Superior temporal gyrus (tissue), 1 donor: ENCODE results near the gene RAVER2.
A peak's percentile ranks its signal among the peaks of the same experiment; 100 is the strongest.
"Not testable (repeated sequence)": the region's sequence is repeated elsewhere in the genome, so short reads cannot be mapped to it uniquely, and the experiment has no call there.

Source experiments
- DNase-seq: peaks from one replicate; pipeline ENCODE4 v3.0.0-alpha.2; 2016; ENCODE audit errors: extremely low spot score

The RAVER2 gene

GRCh38 chr1:64814427-64814826, 69.6 kb downstream of the RAVER2 start:
- no peak for DNase-seq

- DNase-seq, result not testable (repeated sequence)
These were observed 72.5 kb downstream of the RAVER2 start for GRCh38 chr1:64817364-64817763.

DNA sequence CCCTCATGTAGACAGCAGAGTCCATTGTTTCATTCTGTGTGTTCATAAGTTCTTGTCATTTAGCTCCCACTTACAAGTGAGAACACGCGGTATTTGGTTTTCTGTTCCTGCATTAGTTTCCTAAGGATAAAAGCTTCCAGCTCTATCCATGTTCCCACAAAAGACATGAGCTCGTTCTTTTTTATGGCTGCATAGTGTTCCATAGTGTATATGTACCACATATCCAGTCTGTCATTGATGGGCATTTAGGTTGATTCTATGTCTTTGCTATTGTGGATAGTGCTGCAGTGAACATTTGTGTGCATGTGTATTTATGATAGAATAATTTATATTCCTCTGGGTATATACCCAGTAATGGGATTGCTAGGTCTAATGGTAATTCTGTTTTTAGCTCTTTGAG, 75.7 kb downstream of the RAVER2 start:
- DNase-seq, result not testable (repeated sequence)

- DNase-seq, result no peak
These were observed 77.7 kb downstream of the RAVER2 start for GRCh38 chr1:64822621-64823020.

GRCh38 chr1:64823691-64824476, 79.0 kb downstream of the RAVER2 start:
- DNase-seq, result peak; percentile 96

GRCh38 chr1:64826991-64827390, 82.1 kb downstream of the RAVER2 start:
- DNase-seq, result no peak

GRCh38 chr1:64828829-64829228, 84.0 kb downstream of the RAVER2 start:
- DNase-seq, result no peak

DNA sequence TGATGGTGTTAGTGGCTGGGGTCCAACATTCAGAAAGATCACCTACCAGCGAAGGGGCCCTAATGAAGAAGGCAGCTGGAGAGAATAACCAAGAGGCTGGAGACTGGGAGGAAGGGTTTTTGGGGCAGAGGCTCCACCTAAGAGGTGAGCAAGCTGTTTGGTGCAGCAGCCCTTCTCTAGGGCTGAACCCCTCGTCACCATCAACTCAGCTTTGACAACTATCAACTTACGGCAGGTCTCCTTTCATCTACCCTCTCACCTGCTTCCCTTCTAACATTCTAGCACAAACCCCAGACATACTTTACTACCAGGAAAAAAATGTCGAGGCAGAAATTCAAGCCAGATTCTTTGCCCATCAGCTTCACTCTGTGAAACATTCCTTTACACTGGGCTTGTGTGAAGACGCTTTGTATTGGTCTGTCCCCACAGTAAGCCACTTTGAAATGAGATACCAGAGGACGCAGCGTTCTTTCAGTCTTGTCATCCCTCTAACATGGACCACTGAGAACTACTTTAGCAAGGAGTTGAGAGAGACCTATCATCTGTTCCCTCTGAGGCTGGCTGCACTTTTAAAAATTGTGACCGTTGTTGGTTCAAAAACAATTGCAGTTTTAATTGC, 84.6 kb downstream of the RAVER2 start:
- DNase-seq, result no peak

DNA sequence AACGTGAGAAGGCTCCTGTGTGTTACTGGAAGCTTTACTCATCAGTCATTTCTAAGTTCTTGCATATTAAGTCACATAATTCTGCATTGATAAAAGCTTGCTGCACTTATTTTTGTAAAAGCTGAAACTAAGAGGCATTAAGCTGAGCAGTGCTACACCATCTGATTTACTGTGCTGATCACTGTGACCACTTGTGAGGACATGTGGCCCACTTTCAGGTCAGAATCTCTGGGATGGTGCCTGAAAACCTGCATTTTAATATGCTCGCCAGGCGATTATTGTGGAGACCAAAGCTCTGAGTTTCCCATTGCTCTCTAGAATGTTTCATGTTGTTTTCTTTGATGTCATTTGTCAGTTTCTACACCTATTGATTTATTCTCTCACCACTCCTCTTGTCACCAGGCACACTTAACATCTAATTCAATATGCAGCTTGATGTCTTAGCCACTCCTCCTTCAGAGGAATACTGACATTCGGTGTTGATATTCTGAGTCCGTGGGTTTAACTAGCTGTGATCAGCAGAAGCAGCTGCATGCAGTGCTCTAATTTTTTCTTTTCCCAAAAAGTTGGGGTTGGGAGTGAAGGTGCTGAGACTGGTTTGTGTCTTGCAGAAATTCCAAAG, 85.3 kb downstream of the RAVER2 start:
- no peak for DNase-seq

DNA sequence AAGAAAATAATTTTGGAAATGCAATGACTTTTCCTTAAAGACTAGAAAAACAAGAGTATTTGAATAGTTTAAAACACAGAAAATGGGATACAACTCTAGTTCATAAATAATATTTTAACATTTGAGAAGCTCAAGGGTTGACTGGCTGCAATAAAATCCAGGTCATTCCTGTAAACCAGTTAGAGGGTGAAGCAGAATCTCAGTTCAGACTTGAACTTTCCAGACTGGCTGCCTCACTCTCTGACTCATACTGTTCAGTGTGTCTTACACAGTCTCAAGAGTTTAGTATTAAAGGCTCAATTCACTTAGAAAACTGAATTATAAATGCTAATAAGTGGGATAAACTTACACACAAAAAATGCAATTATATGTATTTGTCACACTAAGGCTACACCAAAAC, 89.9 kb downstream of the RAVER2 start:
- DNase-seq, result no peak

- DNase-seq, result no peak
These were observed 91.9 kb downstream of the RAVER2 start for GRCh38 chr1:64836802-64837201.

DNA sequence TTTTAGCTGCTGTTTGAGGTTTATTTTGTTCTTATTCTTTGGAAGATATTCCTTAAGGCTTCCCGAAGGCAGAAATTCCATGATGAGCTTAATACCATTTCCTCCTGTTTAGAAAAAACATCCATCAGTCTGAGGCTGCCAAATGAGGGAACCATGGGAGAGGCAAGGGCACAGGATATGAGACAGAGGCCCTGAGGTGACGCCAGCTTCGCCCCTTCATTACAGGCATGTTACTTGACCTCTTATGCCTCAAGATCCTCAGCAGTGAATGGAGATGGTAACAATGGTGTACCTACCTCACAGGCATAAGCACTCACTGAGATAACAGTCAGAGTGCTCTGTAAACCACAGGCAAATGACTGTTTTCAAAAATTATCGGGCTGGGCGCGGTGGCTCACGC, 93.6 kb downstream of the RAVER2 start:
- DNase-seq, result no peak

GRCh38 chr1:64839261-64839660, 94.4 kb downstream of the RAVER2 start:
- no peak for DNase-seq

GRCh38 chr1:64839732-64840405, 95.0 kb downstream of the RAVER2 start:
- DNase-seq, result no peak

DNA sequence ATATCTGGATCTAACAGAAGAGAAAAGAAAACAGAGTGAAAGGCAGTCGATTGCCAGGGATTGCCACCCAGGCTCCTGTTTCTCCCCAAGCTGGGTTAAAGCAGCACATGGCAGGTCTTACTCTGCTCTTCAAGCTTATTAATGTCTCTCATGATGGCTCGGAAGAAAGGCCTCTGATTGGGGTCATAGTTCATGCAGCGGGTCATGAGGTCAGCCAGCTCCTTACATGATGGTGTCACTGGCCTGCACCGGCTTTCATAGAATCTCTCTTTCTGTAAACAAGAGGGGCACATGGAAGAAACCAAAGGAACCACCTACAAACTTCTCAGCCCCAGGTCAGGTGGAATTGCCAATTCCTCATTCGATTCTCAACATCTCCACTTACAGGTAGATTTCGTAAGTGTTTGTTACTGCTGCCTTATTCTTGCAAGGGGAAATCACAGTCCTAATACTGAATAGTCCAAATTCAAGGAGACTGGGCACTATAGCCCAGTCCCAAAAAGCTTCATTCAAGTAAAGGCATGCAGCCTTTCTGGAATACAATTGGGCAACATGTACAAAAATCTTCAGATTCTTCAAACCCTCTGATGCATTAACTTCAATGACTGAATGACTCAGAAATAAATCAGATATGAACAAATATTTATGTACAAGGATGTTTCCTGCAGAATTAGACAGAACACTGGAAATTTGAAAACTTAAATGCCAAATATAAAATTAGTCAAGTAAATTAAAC, 96.6 kb downstream of the RAVER2 start:
- DNase-seq, result no peak

GRCh38 chr1:64842224-64842623, 97.3 kb downstream of the RAVER2 start:
- no peak for DNase-seq

GRCh38 chr1:64843675-64844074, 98.8 kb downstream of the RAVER2 start:
- DNase-seq, result no peak

DNA sequence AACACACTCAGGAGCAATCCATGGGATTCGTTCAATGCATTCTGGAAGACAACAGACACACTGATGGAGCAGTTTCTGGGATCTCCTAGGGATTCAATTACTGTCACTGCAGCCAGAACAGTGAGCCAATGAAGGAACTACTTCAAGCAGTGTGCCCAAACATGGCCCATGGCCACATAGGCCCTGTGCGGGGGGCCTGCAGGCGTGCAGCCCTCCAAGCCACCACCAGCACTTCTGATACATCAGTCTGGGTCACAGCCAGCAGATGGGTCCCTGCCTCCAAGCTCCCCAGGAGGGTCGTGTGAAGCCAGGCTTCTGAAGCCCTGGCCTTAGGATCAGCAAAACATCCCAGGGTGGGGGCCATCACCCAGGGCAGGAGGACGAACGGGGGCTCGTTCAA, 99.3 kb downstream of the RAVER2 start:
- no peak for DNase-seq

DNA sequence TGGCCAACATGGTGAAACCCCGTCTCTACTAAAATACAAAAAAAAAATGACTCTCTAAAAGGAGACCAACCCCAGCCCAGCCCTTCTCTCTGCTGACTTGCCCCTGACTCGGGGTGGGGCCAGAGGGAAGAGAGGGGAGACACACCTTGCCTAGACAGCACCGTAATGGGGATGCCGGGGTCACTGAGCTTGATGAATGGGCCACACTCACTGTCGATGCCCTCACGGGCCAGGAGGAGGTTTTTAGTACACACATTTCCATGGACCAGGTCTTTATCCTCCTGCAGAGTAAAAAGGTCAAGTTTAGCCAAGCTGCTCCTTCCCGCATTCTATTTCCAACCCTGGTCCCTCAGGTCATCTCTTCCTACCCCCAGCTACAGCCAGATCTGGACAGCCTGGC, 99.7 kb downstream of the RAVER2 start:
- DNase-seq, result no peak

DNA sequence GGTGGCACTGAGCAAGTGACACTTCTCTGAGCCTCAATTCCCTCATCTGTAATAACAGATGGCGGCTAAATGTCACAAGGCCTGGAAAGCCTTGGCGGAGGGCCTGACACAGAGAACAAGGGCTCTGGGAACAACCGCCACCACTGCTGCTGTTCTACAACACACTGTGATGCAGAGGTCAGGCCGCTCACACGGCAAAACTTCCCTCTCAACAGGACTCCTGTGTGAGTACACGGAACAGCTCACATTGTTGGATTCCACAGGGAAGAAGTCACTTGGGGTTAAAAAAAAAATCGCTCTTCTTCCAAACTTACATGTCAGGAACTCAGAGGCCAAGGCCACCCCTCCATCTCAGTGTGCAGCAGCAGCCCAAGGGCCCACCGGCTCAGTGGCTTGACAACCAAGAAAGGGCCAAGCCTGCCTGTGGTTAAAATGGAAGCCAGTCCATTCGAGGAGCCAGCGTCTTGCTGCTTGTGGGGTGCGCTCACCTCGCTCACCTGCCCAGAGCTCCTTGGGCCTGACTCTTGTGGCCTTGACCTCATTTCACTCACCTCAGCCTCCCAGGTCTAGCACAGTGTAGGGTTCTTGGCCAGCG, 101.1 kb downstream of the RAVER2 start:
- no peak for DNase-seq
